Activated CD4-positive, alpha-beta T cell treated with anti-CD3 and anti-CD28 coated beads for 4 hours (primary cell): ENCODE data around the gene RNASET2.
"Not testable (repeated sequence)": the region's sequence is repeated elsewhere in the genome, so short reads cannot be mapped to it uniquely, and the experiment has no call there.

Experiments used
- DNase-seq, 2 donors: peaks; one replicate each; pipeline ENCODE4 v3.0.0-alpha.2; 2020

RNASET2 gene

DNA sequence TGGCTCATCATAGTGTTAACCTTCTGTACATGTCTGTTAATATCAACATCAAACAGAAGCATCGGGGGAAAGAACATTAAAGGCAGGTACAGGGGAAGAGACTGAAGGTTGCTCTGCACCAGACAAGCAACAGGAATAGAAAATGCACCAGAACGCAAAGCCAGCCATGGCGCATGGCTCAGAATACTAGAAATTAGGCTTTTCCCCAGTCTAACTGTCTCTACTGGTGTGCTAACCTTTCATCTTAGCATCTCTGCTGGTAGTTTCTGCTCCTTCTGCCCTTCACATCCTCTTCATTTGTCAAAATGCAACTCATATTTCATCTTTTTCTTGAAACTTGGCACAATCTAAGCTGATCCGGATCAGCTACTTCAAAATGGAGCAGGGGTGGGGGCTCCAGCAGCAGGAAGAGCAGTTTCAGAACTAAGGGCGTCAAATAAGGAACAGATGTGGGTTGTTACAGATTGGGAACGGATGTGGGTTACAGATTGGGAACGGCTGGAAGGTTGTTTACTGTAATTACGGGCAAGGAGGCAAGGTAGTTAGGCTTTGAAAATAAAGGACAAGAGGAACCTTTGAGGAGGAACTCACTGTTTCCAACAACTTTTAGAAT is 13.1 kb upstream of the RNASET2 start:
- no peak for DNase-seq

DNA sequence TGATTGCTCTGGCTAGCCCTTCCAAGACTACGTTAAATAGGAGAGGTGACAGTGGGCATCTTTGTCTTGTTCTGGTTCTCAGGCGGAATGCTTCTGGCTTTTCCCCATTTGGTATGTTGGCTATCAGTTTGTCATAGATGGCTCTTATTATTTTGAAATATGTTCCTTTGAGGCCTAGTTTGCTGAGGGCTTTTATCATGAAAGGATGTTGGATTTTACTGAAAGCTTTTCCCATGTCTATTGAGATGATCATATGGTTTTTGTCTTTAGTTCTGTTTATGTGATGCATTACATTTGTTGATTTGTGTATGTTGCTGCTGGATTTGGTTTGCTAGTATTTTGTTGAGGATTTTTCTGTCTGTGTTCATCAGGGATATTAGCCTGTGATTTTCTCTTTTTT is 9.9 kb upstream of the RNASET2 start:
- no peak for DNase-seq

DNA sequence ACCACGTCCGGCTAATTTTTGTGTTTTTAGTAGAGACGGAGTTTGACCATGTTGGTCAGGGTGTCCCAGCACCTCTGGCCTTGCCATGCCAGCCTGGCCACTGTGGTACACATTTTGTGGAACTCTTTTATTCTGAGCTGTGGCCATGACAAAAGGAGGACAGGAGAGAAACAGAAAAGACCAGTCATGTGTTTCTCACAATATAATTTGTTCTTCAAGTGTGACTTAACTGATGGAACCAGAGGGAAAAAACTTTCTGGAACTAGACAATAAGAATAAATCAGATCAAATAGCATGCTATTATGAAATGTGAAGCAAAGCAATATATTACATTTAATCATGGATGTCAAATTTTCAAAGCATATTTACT is 4.2 kb upstream of the RNASET2 start:
- DNase-seq: no peak

- no peak for DNase-seq
Observed at GRCh38 chr6:166959911-166960608, 3.7 kb upstream of the RNASET2 start.

GRCh38 chr6:166958926-166959861 is 2.8 kb upstream of the RNASET2 start:
- DNase-seq: peak; percentile 57 to 61

- no peak for DNase-seq
Observed at GRCh38 chr6:166957805-166958076, 1.4 kb upstream of the RNASET2 start.

DNA sequence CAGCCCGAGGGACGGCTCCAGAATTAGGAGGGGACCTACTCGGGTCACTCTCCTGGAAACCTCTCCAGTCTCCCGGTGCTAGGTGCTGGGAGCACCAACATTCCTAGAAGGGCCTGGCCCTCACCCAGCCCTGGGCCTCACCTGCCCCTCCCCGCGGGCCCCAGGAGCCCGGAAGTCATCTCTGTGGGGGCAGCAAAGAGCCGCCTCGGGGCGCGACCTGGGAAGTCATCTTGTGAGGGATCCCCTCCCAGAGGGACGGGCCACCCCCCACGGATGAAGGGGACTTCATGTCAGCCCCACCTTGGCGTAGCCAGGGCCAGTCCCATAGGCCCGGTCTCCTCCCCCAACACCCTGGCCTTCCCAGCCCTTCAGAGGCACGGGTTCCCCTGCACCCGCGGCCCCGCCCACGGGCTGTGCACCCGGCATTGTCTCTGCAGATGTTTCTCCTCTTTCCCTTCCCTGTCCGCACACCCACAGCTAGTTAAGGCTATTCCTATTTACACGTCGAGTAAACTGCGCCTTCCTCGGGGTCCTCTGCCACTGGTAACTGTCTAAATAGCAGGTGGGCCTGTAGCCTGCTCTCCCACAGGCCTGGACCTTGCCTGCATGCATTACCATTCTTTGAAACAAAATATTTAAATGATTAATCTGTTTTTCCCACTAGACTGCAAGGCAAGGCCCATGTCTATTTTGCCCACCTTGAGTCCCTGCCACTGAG is 896 bp upstream of the RNASET2 start:
- DNase-seq: peak; percentile 24 to 47

GRCh38 chr6:166955865-166956443 is 396 bp downstream of the RNASET2 start:
- DNase-seq: no peak

GRCh38 chr6:166955121-166955864 is 1.1 kb downstream of the RNASET2 start:
- peak; percentile 9 to 26 for DNase-seq

- DNase-seq: no peak
Observed at GRCh38 chr6:166954118-166954713, 2.1 kb downstream of the RNASET2 start.

GRCh38 chr6:166952567-166953486 is 3.5 kb downstream of the RNASET2 start:
- DNase-seq: peak; percentile 38 to 43

DNA sequence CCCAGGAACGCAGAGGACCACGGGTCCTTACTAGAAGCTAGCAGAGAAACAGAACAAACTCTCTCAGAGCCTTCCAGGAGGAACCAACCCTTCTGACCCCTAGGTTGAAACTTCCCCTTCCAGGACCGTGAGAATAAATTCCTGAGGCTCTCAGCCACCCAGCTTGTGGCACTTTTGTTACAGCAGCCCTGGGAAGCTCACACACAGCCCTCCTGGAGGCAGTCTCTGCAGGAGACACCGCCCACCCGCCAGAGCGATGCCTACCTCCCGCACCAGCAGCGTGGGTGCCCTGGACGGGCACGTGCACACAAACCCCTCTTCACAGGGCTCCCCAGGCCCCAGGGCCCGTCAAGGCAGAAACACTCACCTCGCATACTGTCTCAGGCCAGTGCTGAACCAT is 4.2 kb downstream of the RNASET2 start:
- DNase-seq: peak; percentile 26 to 38

GRCh38 chr6:166951670-166952060 is 4.7 kb downstream of the RNASET2 start:
- DNase-seq: no peak

DNA sequence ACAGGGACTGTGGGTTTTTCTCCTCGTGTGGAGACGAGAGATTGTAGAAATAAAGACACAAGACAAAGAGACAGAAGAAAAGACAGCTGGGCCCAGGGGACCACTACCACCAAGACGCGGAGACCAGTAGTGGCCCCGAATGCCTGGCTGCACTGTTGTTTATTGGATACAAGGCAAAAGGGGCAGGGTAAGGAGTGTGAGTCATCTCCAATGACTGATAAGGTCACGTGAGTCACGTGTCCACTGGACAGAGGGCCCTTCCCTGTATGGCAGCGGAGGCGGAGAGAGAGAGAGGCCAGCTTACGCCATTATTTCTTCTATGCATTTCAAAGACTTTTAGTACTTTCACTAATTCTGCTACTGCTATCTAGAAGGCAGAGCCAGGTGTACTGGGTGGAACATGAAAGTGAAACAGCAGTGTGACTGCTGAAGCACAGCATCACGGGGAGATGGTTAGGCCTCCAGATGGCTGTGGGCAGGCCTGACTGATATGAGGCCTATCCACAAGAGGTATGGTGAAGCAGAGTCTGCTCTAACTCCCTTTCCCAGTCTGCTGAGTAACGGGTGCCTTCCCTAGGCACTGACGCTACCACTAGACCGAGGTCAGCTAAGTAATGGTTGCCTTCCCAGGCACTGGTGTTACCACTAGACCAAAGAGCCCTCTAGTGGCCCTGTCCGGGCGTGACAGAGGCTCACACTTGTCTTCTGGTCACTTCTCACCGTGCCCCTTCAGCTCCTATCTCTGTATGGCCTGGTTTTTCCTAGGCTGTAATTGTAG is 5.3 kb downstream of the RNASET2 start:
- DNase-seq: peak; percentile 64 to 68

- DNase-seq: no peak
Observed at GRCh38 chr6:166950443-166950821, 5.9 kb downstream of the RNASET2 start.

- DNase-seq: no peak
Observed at GRCh38 chr6:166949528-166950442, 6.6 kb downstream of the RNASET2 start.

GRCh38 chr6:166948724-166949123 is 7.6 kb downstream of the RNASET2 start:
- not testable (repeated sequence) for DNase-seq

- DNase-seq: no peak
Observed at GRCh38 chr6:166947251-166947650, 9.1 kb downstream of the RNASET2 start.

- DNase-seq: no peak
Observed at GRCh38 chr6:166946125-166946524, 10.2 kb downstream of the RNASET2 start.
